A549 (cell line): ENCODE results near the gene NQO2.

Source experiments
- CTCF ChIP-seq: fragments of >200 bp; sonication (Bioruptor Twin); formaldehyde crosslinking; IDR thresholded peaks from 3 replicates; pipeline ENCODE4 v1.5.1; 2016
- HES2 ChIP-seq: fragments of >200 bp; sonication (Bioruptor Twin); formaldehyde crosslinking; IDR thresholded peaks from 2 replicates; pipeline ENCODE4 v1.6.1; 2016
- HMGXB4 ChIP-seq: fragments of 250-450 bp; sonication (Bioruptor Pico); IDR thresholded peaks from 2 replicates; pipeline ENCODE4 v1.5.0; 2021; ENCODE audit warnings: mild to moderate bottlenecking, moderate library complexity, borderline replicate concordance
- MAZ ChIP-seq: fragments of 150-350 bp; IDR thresholded peaks from 2 replicates; pipeline ENCODE4 v1.6.1; 2014; ENCODE audit warnings: antibody characterized with exemption, low read depth, low read length, borderline replicate concordance
- PBX3 ChIP-seq: IDR thresholded peaks from 2 replicates; pipeline ENCODE4 v1.6.1; 2012
- PHF8 ChIP-seq: fragments of 200-600 bp; sonication (generic); IDR thresholded peaks from 2 replicates; pipeline ENCODE4 v1.6.1; 2016; ENCODE audit warnings: low read depth, mild to moderate bottlenecking, antibody characterized with exemption, moderate library complexity, borderline replicate concordance
- POLR2A ChIP-seq: IDR thresholded peaks from 2 replicates; pipeline ENCODE4 v1.6.1; 2012; ENCODE audit warnings: mild to moderate bottlenecking, low read length
- RCOR1 ChIP-seq: fragments of 150-350 bp; IDR thresholded peaks from 2 replicates; pipeline ENCODE4 v1.6.1; 2014; ENCODE audit warnings: antibody characterized with exemption, low read length, low read depth
- ZC3H11A ChIP-seq: fragments of 450-650 bp; IDR thresholded peaks from 2 replicates; pipeline ENCODE4 v1.6.1; 2014; ENCODE audit warnings: antibody characterized with exemption, mild to moderate bottlenecking

GRCh38 chr6:2960935-2961334 is 38.8 kb upstream of the NQO2 start:
- TF ChIP-seq POLR2A (no peak), CTCF (no peak), HMGXB4 (CRISPR knock-in tag) (no peak), RCOR1 (no peak), ZC3H11A (no peak), PHF8 (no peak), MAZ (no peak), HES2 (no peak), PBX3 (no peak)
